PC-9 (cell line): ENCODE results near the gene ZNF341. TPM values are rescaled to one million over a fixed set of nuclear protein-coding genes. Genes with fewer than 3 reads are reported as not detected.

Experiments
- BruUV-seq: library from RNA; stranded (reverse); fragments of 400-500 nt; replicated peaks from 2 replicates; lab custom pipeline; 2021; lab: Mats Ljungman, UMichigan
- CTCF ChIA-PET: fragments of 300-600 bp; sonication (Branson Sonifier 250); formaldehyde crosslinking; loops from one replicate; lab custom pipeline; 2022; ENCODE audit warnings: antibody characterized with exemption; lab: Charles Lee
- POLR2A ChIA-PET: fragments of 300-600 bp; sonication (Branson Sonifier 250); formaldehyde crosslinking; loops from one replicate; lab custom pipeline; 2022; ENCODE audit warnings: antibody characterized with exemption; ENCODE audit not compliant: unreplicated experiment; lab: Charles Lee
- DNase-seq, 2 experiments: peaks; one replicate each; pipeline versions ENCODE4 v3.0.0 to v3.0.0-alpha.2; 2015 to 2022; ENCODE audit warnings: mixed read lengths in 1 of 2
- H2AFZ ChIP-seq: fragments of 200-600 bp; sonication (generic); 2 replicates; pipeline ENCODE4 v1.8.1; 2017; ENCODE audit warnings: antibody characterized with exemption
- H3F3A ChIP-seq: fragments of 200-600 bp; sonication (generic); 2 replicates; pipeline ENCODE4 v1.8.1; 2017; ENCODE audit warnings: antibody characterized with exemption, mild to moderate bottlenecking, low read depth; ENCODE audit not compliant: insufficient read depth
- H3K27ac ChIP-seq: fragments of 200-600 bp; sonication (generic); 2 replicates; pipeline ENCODE4 v1.6.1; 2016; ENCODE audit warnings: mixed run types
- H3K27me3 ChIP-seq: fragments of 200-600 bp; sonication (generic); 2 replicates; pipeline ENCODE4 v1.6.1; 2016; ENCODE audit warnings: low read depth, mixed run types; ENCODE audit not compliant: insufficient read depth
- H3K36me3 ChIP-seq: fragments of 200-600 bp; sonication (generic); 2 replicates; pipeline ENCODE4 v1.6.1; 2016; ENCODE audit warnings: low read depth, mixed run types
- H3K4me1 ChIP-seq: fragments of 200-600 bp; sonication (generic); replicated peaks from 2 replicates; pipeline ENCODE4 v1.6.1; 2016; ENCODE audit warnings: mixed run types; ENCODE audit not compliant: insufficient read depth
- H3K4me2 ChIP-seq: fragments of 200-600 bp; sonication (generic); 2 replicates; pipeline ENCODE4 v1.6.1; 2017; ENCODE audit warnings: mixed run types
- H3K4me3 ChIP-seq: fragments of 200-600 bp; sonication (generic); 2 replicates; pipeline ENCODE4 v1.6.1; 2016; ENCODE audit warnings: mixed run types
- H3K79me2 ChIP-seq: fragments of 200-600 bp; sonication (generic); 2 replicates; pipeline ENCODE4 v1.6.1; 2017; ENCODE audit warnings: low read depth, mixed run types
- H3K9me2 ChIP-seq: fragments of 200-600 bp; sonication (generic); 2 replicates; pipeline ENCODE4 v1.8.1; 2017; ENCODE audit warnings: mild to moderate bottlenecking; ENCODE audit not compliant: insufficient read depth
- H3K9me3 ChIP-seq: fragments of 200-600 bp; sonication (generic); 2 replicates; pipeline ENCODE4 v1.8.1; 2016; ENCODE audit warnings: low read depth; ENCODE audit not compliant: insufficient read depth
- H4K20me1 ChIP-seq: fragments of 200-600 bp; sonication (generic); 2 replicates; pipeline ENCODE4 v1.8.1; 2017; ENCODE audit not compliant: insufficient read depth
- CTCF ChIP-seq: fragments of 200-600 bp; sonication (generic); conservative IDR thresholded peaks from 2 replicates; pipeline ENCODE4 v1.6.1; 2017; ENCODE audit warnings: mixed run types, antibody characterized with exemption, mild to moderate bottlenecking, moderate library complexity
- EZH2 ChIP-seq: fragments of 200-600 bp; sonication (generic); IDR thresholded peaks from 2 replicates; pipeline ENCODE4 v1.8.0; 2017; ENCODE audit warnings: antibody characterized with exemption, low read depth
- intact Hi-C: fragments of 100-400 bp; cut with micrococcal nuclease; formaldehyde crosslinking; loops from one replicate; pipeline ENCODE4 v1.10.0; 2022; ENCODE audit not compliant: unreplicated experiment
- total RNA-seq: library from RNA; stranded (reverse); gene quantifications from 2 replicates; pipeline ENCODE4 v1.2.3, GENCODE V29; 2021

ZNF341 gene
- total RNA-seq, 1 experiment from 2014 or later = 5.6 TPM

GRCh38 chr20:33771938-33772337 lies 40.1 kb downstream of the ZNF341 start:
- no peaks in the 10 kb centered on the region for H3K27me3 ChIP-seq
- H4K20me1 ChIP-seq = no peaks in the 10 kb centered on the region
- no peak overlapping the region for H2AFZ ChIP-seq
- no peak for TF ChIP-seq CTCF
- no peak for TF ChIP-seq EZH2
- no peaks in the 10 kb centered on the region for H3K9me3 ChIP-seq
- H3F3A ChIP-seq = peaks cover 5% of the 10 kb centered on the region
- no peak for DNase-seq
- H3K79me2 ChIP-seq = no peaks in the 10 kb centered on the region
- CTCF ChIA-PET = no interaction called here
- no peaks in the 10 kb centered on the region for H3K9me2 ChIP-seq
- POLR2A ChIA-PET = no interaction called here
- intact Hi-C loops = no loop called here
- no peak overlapping the region for H3K4me3 ChIP-seq
- no TSS peak for BruUV-seq
- no peaks in the 10 kb centered on the region for H3K36me3 ChIP-seq
- H3K27ac ChIP-seq = no peak overlapping the region
- no peaks in the 10 kb centered on the region for H3K4me1 ChIP-seq
- H3K4me2 ChIP-seq = no peak overlapping the region

- no peak overlapping the region for H3K27ac ChIP-seq
- H3F3A ChIP-seq = peaks cover 8% of the 10 kb centered on the region
- peaks cover 2% of the 10 kb centered on the region for H3K4me1 ChIP-seq
- H3K9me3 ChIP-seq = no peaks in the 10 kb centered on the region
- ChIA-PET POLR2A (no interaction called here), CTCF (no interaction called here)
- H3K4me3 ChIP-seq = no peak overlapping the region
- H3K4me2 ChIP-seq = no peak overlapping the region
- no peaks in the 10 kb centered on the region for H3K36me3 ChIP-seq
- TF ChIP-seq CTCF (no peak), EZH2 (no peak)
- H3K27me3 ChIP-seq = no peaks in the 10 kb centered on the region
- H3K9me2 ChIP-seq = no peaks in the 10 kb centered on the region; the same call in 1 of the 2 replicates
- no peaks in the 10 kb centered on the region for H3K79me2 ChIP-seq
- no peaks in the 10 kb centered on the region for H4K20me1 ChIP-seq
- BruUV-seq = no TSS peak
- no peak for DNase-seq
- intact Hi-C loops = no loop called here
- no peak overlapping the region for H2AFZ ChIP-seq
These were observed 40.6 kb downstream of the ZNF341 start for GRCh38 chr20:33772439-33772838.

GRCh38 chr20:33773412-33774089 lies 41.8 kb downstream of the ZNF341 start:
- DNase-seq = no peak
- no peaks in the 10 kb centered on the region for H3K36me3 ChIP-seq
- H3K4me1 ChIP-seq = peaks cover 13% of the 10 kb centered on the region
- BruUV-seq = no TSS peak
- H3K4me3 ChIP-seq = no peak overlapping the region
- H2AFZ ChIP-seq = no peak overlapping the region
- no peaks in the 10 kb centered on the region for H4K20me1 ChIP-seq
- H3K79me2 ChIP-seq = no peaks in the 10 kb centered on the region
- peaks cover 19% of the 10 kb centered on the region for H3F3A ChIP-seq
- H3K9me2 ChIP-seq = no peaks in the 10 kb centered on the region; the same call in 1 of the 2 replicates
- intact Hi-C loops = no loop called here
- no peak overlapping the region for H3K27ac ChIP-seq
- CTCF ChIA-PET = no interaction called here
- TF ChIP-seq CTCF (no peak), EZH2 (no peak)
- H3K27me3 ChIP-seq = no peaks in the 10 kb centered on the region
- POLR2A ChIA-PET = interaction anchor here (0.7 kb wide), 1 partner anchor 743 kb away, joined by 3 read pairs; the partner anchor contains the start of gene DYNLRB1
- no peak overlapping the region for H3K4me2 ChIP-seq
- no peaks in the 10 kb centered on the region for H3K9me3 ChIP-seq
